22Rv1 (cell line): Measurements from ENCODE around the gene NFATC2.

Experiments
- H3K27ac ChIP-seq: fragments of 450-650 bp; 2 replicates; pipeline ENCODE4 v1.5.1; 2017
- ZFX ChIP-seq: fragments of 450-650 bp; IDR thresholded peaks from 2 replicates; pipeline ENCODE4 v1.6.1; 2017; ENCODE audit warnings: antibody characterized with exemption, borderline replicate concordance
- TF ChIP-seq, protein P1 (sequence below): fragments of 450-650 bp; IDR thresholded peaks from 2 replicates; pipeline ENCODE4 v1.5.1; 2017; ENCODE audit warnings: mild to moderate bottlenecking

Gene NFATC2

DNA sequence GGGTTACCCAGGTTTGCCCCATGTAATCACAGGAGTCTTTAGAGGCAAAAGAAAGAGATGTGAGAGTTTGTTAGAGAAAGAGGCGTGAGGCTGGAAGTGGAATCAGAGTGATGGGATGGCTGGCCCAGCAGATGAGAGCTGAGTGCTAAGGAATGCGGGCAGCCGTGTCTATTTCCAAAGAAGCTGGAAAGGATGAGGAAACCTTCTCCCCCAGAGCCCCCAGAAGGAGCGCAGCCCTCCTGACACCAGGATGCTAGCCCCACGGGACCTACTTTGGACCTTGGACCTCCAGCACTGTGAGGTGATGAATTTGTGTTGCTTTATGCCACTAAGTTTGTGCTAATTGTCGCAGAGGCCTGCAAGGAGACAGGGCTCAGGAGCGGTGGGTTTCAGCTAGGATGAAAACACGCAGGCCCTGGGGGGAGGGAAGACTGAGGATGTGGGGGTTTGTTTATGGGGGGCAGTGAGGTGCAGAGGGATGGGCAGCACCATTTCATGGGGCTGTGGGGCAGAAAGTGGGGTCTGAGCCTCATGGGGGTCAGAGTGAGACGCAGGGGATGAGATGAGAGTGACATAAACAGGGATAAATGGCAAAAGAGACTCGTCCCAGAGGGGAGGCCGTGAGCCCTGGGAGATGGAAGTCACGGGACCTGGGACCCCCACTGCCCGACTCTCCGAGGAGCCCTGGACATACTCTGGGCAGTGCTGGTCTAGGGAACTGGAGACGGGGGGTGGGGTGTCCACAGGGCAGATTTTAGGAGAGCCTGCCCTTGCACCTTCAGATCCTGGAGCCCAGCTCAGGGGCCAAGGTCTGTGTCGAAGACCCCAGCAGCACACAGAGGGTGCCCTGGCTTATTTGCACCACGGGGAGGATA lies 160.2 kb downstream of the NFATC2 start:
- TF ChIP-seq ZFX: no peak
- TF ChIP-seq, protein P1, sequence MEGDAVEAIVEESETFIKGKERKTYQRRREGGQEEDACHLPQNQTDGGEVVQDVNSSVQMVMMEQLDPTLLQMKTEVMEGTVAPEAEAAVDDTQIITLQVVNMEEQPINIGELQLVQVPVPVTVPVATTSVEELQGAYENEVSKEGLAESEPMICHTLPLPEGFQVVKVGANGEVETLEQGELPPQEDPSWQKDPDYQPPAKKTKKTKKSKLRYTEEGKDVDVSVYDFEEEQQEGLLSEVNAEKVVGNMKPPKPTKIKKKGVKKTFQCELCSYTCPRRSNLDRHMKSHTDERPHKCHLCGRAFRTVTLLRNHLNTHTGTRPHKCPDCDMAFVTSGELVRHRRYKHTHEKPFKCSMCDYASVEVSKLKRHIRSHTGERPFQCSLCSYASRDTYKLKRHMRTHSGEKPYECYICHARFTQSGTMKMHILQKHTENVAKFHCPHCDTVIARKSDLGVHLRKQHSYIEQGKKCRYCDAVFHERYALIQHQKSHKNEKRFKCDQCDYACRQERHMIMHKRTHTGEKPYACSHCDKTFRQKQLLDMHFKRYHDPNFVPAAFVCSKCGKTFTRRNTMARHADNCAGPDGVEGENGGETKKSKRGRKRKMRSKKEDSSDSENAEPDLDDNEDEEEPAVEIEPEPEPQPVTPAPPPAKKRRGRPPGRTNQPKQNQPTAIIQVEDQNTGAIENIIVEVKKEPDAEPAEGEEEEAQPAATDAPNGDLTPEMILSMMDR: no peak
- H3K27ac ChIP-seq: no peak overlapping the region

DNA sequence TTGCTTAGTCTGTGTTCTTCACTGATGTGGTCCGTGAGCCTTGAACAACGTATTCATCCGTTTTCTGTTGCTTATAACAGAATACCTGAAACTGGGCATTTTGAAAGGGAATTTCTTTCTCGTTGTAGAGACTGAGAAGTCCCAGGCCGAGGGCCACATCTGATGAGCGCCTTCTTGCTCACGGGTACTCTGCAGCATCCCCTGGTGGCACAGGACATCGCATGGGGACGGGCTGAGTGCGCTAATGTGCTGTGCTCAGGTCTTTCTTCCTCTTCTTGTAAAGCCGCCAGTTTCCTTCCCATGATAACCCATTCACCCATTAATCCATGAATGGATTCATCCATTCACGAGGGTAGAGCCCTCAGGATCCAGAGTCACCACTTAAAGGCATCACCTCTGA lies 161.0 kb downstream of the NFATC2 start:
- TF ChIP-seq ZFX: no peak
- TF ChIP-seq, protein P1: peak; percentile 18
- no peak overlapping the region for H3K27ac ChIP-seq

DNA sequence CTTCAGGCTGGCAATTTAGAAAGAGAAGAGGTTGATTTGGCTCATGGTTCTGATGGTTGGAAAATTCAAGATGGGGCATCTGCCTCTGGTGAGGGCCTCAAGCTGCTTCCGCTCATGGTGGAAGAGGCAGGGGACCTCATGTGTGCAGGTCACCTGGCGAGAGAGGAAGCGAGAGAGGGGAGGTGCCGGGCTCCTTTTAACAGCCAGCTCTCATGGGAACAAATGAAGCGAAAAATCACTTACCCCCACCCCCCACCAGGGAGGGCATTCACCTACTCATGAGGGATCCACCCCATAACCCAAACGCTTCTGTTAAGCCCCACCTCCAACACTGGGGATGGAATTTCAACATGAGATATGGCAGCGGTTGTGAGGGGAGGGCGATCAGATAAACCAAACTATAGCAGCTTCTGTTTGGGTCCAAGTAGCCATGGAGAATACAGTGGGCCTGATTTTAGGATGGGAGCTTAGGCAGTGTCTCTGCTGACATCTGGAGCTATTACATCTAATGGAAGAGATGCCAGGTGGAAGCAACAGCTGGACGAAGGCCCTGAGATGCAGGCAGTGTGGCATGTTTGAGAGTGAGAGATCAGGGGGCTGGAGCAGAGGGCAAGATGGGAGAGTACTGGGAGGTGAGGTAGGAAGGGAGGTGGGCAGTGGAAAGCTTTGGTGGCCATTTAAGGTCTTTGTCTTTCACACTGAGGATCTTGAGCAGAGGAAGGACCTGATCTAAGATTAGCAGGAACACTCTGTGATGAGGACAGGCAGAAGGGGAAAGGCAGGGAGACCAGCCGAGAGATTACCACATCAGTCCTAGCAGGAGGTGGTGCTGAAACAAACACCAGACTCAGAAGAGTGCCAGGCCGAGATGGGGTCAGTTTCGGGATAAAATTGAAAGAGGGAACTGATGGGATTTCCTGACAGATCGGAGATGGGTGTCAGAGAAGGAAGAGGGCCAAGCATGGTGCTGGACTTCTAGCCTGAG lies 161.8 kb downstream of the NFATC2 start:
- TF ChIP-seq ZFX: no peak
- TF ChIP-seq, protein P1: no peak
- no peak overlapping the region for H3K27ac ChIP-seq

DNA sequence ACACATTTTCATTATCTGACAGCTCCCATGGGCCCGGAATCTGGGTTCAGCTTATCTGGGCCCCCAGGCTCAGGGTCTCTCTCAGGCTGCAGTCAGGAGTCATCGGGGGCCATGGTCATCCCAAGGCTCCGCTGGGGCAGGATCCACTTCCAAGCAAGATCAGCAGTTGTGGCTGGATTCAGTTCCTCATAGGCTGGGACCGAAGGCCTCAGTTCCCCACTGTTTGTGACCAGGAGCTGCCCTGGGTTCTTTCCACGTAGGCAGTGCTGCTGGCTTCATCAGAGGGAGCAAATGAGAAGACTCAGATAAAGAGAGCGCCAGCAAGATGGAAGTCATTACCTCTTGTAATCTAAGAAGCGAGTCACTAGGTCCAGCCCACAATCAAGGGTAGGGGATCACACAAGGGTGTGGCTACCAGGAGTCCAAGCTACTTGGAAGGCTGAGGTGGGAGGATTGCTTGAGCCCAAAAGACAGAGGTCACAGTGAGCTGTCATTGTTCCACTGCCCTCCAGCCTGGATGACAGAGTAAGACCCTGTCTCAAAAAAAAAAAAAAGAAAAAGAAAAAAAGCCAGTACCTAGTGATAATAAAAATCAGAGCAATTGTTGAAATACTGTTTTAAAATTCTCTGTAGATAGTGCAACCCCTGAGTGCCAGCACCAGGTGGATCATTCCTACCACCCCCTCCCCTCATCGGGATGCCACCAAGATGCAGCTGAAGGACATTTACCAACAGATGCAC lies 162.7 kb downstream of the NFATC2 start:
- no peak overlapping the region for H3K27ac ChIP-seq
- no peak for TF ChIP-seq ZFX
- TF ChIP-seq, protein P1: no peak

DNA sequence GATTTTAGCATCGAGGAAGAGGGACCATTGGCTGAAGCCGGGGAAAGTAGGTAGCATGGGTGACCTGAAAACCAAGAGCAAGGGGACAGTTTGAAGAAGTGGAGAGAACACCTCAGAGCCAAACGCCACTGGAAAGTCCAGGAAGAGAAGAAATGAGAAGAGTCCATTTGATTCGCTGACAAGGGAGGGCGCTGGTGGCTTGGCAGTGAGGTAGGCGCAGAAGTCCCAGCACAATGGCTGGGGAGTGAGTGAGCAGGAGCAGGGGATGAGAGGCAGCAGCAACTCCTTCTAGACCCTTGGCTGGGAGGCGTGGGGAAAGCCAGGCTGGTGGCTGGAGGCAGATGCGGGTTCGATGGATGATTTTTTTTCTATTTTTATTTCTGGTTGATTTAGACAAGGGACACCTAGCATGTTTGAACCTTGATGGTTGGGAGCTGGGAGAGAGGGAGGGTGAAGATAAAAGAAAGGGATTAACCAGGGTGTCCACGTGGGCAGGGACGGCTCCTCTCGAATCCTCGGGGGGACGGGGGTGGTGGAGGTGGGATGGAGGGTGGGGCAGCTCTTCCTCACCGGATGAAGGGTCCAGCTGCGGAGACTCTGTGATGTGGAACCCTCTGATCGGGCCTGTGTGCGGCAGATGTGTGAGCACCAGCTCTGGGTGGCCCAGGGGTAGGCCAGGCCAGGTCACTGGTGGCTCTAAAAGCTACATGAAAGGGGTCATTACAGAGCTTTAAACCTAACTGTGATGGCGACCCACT lies 164.2 kb downstream of the NFATC2 start:
- H3K27ac ChIP-seq: no peak overlapping the region
- TF ChIP-seq ZFX: no peak
- TF ChIP-seq, protein P1: peak; percentile 27; the same call in 1 of the 2 replicates

DNA sequence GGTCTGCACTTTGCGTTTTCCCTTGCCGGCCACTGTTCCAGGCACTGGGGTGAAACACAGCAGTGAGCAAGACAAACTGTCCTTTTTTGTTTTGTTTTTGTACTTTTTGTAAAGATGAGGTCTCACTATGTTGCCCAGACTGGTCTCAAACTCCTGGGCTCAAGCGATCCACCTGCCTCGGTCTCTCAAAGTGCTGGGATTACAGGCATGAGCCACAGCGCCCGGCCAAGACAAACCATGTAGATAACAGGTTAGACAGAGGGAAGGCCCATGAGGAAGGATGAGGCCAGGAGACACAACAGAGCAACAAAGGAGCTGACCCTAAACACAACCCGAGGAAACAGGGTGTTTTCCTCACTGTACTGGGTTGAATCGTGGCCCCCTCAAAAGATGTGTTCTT lies 165.4 kb downstream of the NFATC2 start:
- H3K27ac ChIP-seq: no peak overlapping the region
- TF ChIP-seq, protein P1: no peak
- TF ChIP-seq ZFX: no peak
